GM12878 (cell line): Measurements from ENCODE around the gene CHRNB2. TPM values are rescaled to one million over a fixed set of nuclear protein-coding genes. Genes with fewer than 3 reads are reported as not detected.

Source experiments
- ATAC-seq: fragments of 200-7000 bp; cut with Tn5 transposase; 3 replicates; pipeline ENCODE4 v1.9.1; 2020; ENCODE audit warnings: mild to moderate bottlenecking, moderate library complexity
- BruUV-seq: library from RNA; stranded (reverse); fragments of 400-500 nt; replicated peaks from 2 replicates; lab custom pipeline; 2021; lab: Mats Ljungman, UMichigan
- CTCF ChIA-PET: fragments of 300-600 bp; sonication (Branson Sonifier 250); formaldehyde crosslinking; extraction: SDS; loops from one replicate; lab custom pipeline; 2021; ENCODE audit warnings: inconsistent platforms; lab: Yijun Ruan, JAX
- POLR2A ChIA-PET: fragments of 350-600 bp; formaldehyde crosslinking; extraction: SDS; loops from one replicate; lab custom pipeline; 2021; ENCODE audit warnings: inconsistent platforms; lab: Charles Lee
- RAD21 ChIA-PET: fragments of 300-600 bp; sonication (Branson Sonifier 250); formaldehyde crosslinking; loops from one replicate; lab custom pipeline; 2023; ENCODE audit warnings: antibody characterized with exemption; ENCODE audit not compliant: unreplicated experiment; lab: Charles Lee
- SMC1A ChIA-PET: fragments of 300-600 bp; sonication (Branson Sonifier 250); formaldehyde crosslinking; loops from one replicate; lab custom pipeline; 2023; ENCODE audit not compliant: unreplicated experiment, uncharacterized antibody; lab: Charles Lee
- DNase-seq: peaks from one replicate; pipeline ENCODE4 v3.0.0-alpha.2; 2011; ENCODE audit warnings: low read depth, low spot score
- FAIRE-seq: peaks from 3 replicates; lab custom pipeline; 2011; peaks lifted over from hg19 to GRCh38; lab: Jason Lieb, UNC
- H2AFZ ChIP-seq: 2 replicates; pipeline ENCODE4 v1.6.0; 2011; ENCODE audit warnings: low read depth, low read length, control low read depth; ENCODE audit not compliant: control insufficient read depth
- H3K27ac ChIP-seq: 2 replicates; pipeline ENCODE4 v1.5.1; 2011; ENCODE audit warnings: control low read depth; ENCODE audit not compliant: control insufficient read depth, insufficient read depth
- H3K27me3 ChIP-seq, 2 experiments: replicated peaks in 1 of 2; 2 replicates each; pipeline versions ENCODE4 v1.6.0 to v1.6.1; 2011; ENCODE audit warnings: low read length in 1 of 2; ENCODE audit not compliant: control insufficient read depth in 2 of 2, insufficient read depth in 2 of 2
- H3K36me3 ChIP-seq, 2 experiments: 2 replicates each; pipeline ENCODE4 v1.5.1; 2011; ENCODE audit warnings: low read length in 1 of 2; ENCODE audit not compliant: control insufficient read depth in 2 of 2, insufficient read depth in 2 of 2
- H3K4me1 ChIP-seq: 2 replicates; pipeline ENCODE4 v1.6.1; 2011; ENCODE audit warnings: mild to moderate bottlenecking, low read length, moderate library complexity, mixed read lengths; ENCODE audit not compliant: control insufficient read depth, insufficient read depth
- H3K4me2 ChIP-seq: 2 replicates; pipeline ENCODE4 v1.6.0; 2011; ENCODE audit warnings: control low read depth; ENCODE audit not compliant: control insufficient read depth, insufficient read depth
- H3K4me3 ChIP-seq: fragments of 200-600 bp; sonication (generic); 2 replicates; pipeline ENCODE4 v1.5.1; 2016
- H3K79me2 ChIP-seq: 2 replicates; pipeline ENCODE4 v1.6.0; 2011; ENCODE audit warnings: low read length; ENCODE audit not compliant: control insufficient read depth, insufficient read depth
- H3K9ac ChIP-seq: 2 replicates; pipeline ENCODE4 v1.8.0; 2011; ENCODE audit warnings: low read length, control low read depth, mixed read lengths; ENCODE audit not compliant: control insufficient read depth, insufficient read depth
- H3K9me3 ChIP-seq: replicated peaks from 3 replicates; pipeline ENCODE4 v1.5.1; 2011; ENCODE audit warnings: mild to moderate bottlenecking, low read length; ENCODE audit not compliant: control insufficient read depth, insufficient read depth
- H4K20me1 ChIP-seq: 2 replicates; pipeline ENCODE4 v1.6.0; 2011; ENCODE audit not compliant: control insufficient read depth, insufficient read depth
- CEBPZ ChIP-seq: fragments of 150-350 bp; IDR thresholded peaks from 2 replicates; pipeline ENCODE4 v1.6.1; 2016; ENCODE audit warnings: low read depth, low read length
- GATAD2B ChIP-seq: fragments of 450-650 bp; conservative IDR thresholded peaks from 2 replicates; pipeline ENCODE4 v1.6.1; 2017; ENCODE audit warnings: low read depth, mild to moderate bottlenecking, moderate library complexity
- KDM1A ChIP-seq: fragments of 200-600 bp; sonication (generic); IDR thresholded peaks from 2 replicates; pipeline ENCODE4 v1.6.1; 2016; ENCODE audit warnings: borderline replicate concordance
- KLF5 ChIP-seq: fragments of 450-650 bp; IDR thresholded peaks from 2 replicates; pipeline ENCODE4 v1.6.1; 2014; ENCODE audit warnings: mild to moderate bottlenecking; ENCODE audit not compliant: partially characterized antibody
- NRF1 ChIP-seq: conservative IDR thresholded peaks from 2 replicates; pipeline ENCODE4 v1.6.1; 2011; ENCODE audit warnings: mild to moderate bottlenecking, low read depth, low read length, improper control_type of control experiment
- PAX5 ChIP-seq: IDR thresholded peaks from 2 replicates; pipeline ENCODE4 v1.6.1; 2011; ENCODE audit warnings: low read depth, low read length, borderline replicate concordance
- PAX8 ChIP-seq: fragments of 450-650 bp; IDR thresholded peaks from 2 replicates; pipeline ENCODE4 v1.6.1; 2017; ENCODE audit warnings: mild to moderate bottlenecking, moderate library complexity
- POLR2A ChIP-seq: IDR thresholded peaks from 2 replicates; pipeline ENCODE4 v1.6.1; 2011; ENCODE audit warnings: low read depth, mild to moderate bottlenecking, low read length
- RBBP5 ChIP-seq: fragments of 200-600 bp; sonication (generic); conservative IDR thresholded peaks from 2 replicates; pipeline ENCODE4 v1.6.1; 2016
- TCF3 ChIP-seq: IDR thresholded peaks from 2 replicates; pipeline ENCODE4 v1.6.1; 2012; ENCODE audit warnings: low read depth, mild to moderate bottlenecking, low read length, borderline replicate concordance; ENCODE audit not compliant: insufficient read depth
- YBX1 ChIP-seq: fragments of 450-650 bp; IDR thresholded peaks from 2 replicates; pipeline ENCODE4 v1.6.1; 2016; ENCODE audit warnings: antibody characterized with exemption
- WGBS: methylation state at CpG from one replicate; pipeline ENCODE4 v1.1.6; 2016; ENCODE audit warnings: low lambda C conversion rate; ENCODE audit not compliant: insufficient replicate concordance, insufficient coverage; ENCODE audit errors: missing lambda C conversion rate; 5-methylcytosine and 5-hydroxymethylcytosine counted together
- in situ Hi-C: fragments of 300-500 bp; cut with MboI; formaldehyde crosslinking; loops from 9 replicates; pipeline ENCODE4 v1.14.3; 2018; ENCODE audit warnings: mixed read lengths
- intact Hi-C: fragments of 100-400 bp; cut with micrococcal nuclease; formaldehyde crosslinking; loops from one replicate; pipeline ENCODE4 v1.14.2; 2022; ENCODE audit not compliant: unreplicated experiment
- polyA plus RNA-seq, 11 experiments: library from polyadenylated mRNA; depleted of rRNA in 4 of 11; unstranded in 6 of 11; stranded (reverse) in 5 of 11; fragments of >200 nt; fragmentation: Nextera tagmentation in 4 of 11; fragmentation: Illumina TruSeq in 1 of 11; extraction: Ambion mirVana in 4 of 11; extraction: Trizol in 1 of 11; gene quantifications; 1 replicate in 1 of 11; 2 replicates in 10 of 11; pipeline versions ENCODE4 v1.2.1 to v1.2.3, GENCODE V29; 2011 to 2016; ENCODE audit warnings: inconsistent platforms in 2 of 11, missing spikeins in 2 of 11, low read depth in 1 of 11
- total RNA-seq, 4 experiments: library from RNA; depleted of rRNA in 3 of 4; stranded (reverse); fragments of >200 nt in 3 of 4; fragmentation: Illumina TruSeq in 1 of 4; extraction: Trizol in 1 of 4; gene quantifications; 2 replicates each; pipeline versions ENCODE4 v1.2.1 to v1.2.3, GENCODE V29; 2013 to 2021

The CHRNB2 gene
- total and polyA plus RNA-seq, 10 of the 15 experiments (the other 5 are each of a cell fraction or from before 2014, with no cell fraction given) = 0.01 to 0.11 (median 0.03) TPM; not detected in 6

GRCh38 chr1:154594811-154595210, 27.2 kb downstream of the CHRNB2 start:
- Histone ChIP-seq H3K9me3 (no peaks in the 10 kb centered on the region), H3K4me2 (no peak overlapping the region), H4K20me1 (peaks cover 9% of the 10 kb centered on the region), H3K27me3 (no peaks in the 10 kb centered on the region), H3K4me3 (no peak overlapping the region), H3K9ac (no peak overlapping the region), H3K27ac (no peak overlapping the region), H2AFZ (no peak overlapping the region), H3K36me3 (peaks cover 43 to 61% of the 10 kb centered on the region in 2 experiments), H3K4me1 (no peaks in the 10 kb centered on the region), H3K79me2 (peaks cover 21% of the 10 kb centered on the region)
- ChIA-PET SMC1A (interaction anchor here (0.9 to 6.0 kb wide), 5 partner anchors 10 to 74 kb away, joined by 4 to 36 read pairs (median 9); no protein-coding TSS in a partner anchor), POLR2A (interaction anchor here (1.2 to 2.5 kb wide), 2 partner anchors 11 to 35 kb away, joined by 3 to 9 read pairs; no protein-coding TSS in a partner anchor), CTCF (interaction anchor here (0.6 to 2.7 kb wide), 3 partner anchors 12 to 35 kb away, joined by 3 to 15 read pairs (median 4); no protein-coding TSS in a partner anchor), RAD21 (interaction anchor here (1.0 kb wide), 1 partner anchor 115 kb away, joined by 3 read pairs; no protein-coding TSS in a partner anchor)
- 96% methylated on average over 7 of the region's 7 CpGs for WGBS
- in situ Hi-C loops = no loop called here
- no TSS peak for BruUV-seq
- no peak for TF ChIP-seq YBX1
- no peak for TF ChIP-seq GATAD2B
- no peak for TF ChIP-seq RBBP5
- TF ChIP-seq KLF5 = no peak
- TF ChIP-seq POLR2A = no peak
- no peak for TF ChIP-seq TCF3
- no peak for TF ChIP-seq PAX5
- no peak for TF ChIP-seq PAX8
- no peak for TF ChIP-seq CEBPZ
- TF ChIP-seq NRF1 = no peak
- no peak for TF ChIP-seq KDM1A
- FAIRE-seq = no peak
- ATAC-seq = no peak
- DNase-seq = no peak
- intact Hi-C loops = no loop called here
